HCT116 (cell line): ENCODE data around the gene CNTN4. TPM values are rescaled to one million over a fixed set of nuclear protein-coding genes. Genes with fewer than 3 reads are reported as not detected.

Source experiments
- ATAC-seq: fragments of 200-7000 bp; cut with Tn5 transposase; 2 replicates; pipeline ENCODE4 v1.9.1; 2020; ENCODE audit warnings: mild to moderate bottlenecking, moderate library complexity
- BruUV-seq: library from RNA; stranded (reverse); fragments of 400-500 nt; replicated peaks from 2 replicates; lab custom pipeline; 2021; lab: Mats Ljungman, UMichigan
- CTCF ChIA-PET: fragments of 300-600 bp; sonication (Branson Sonifier 250); formaldehyde crosslinking; loops from one replicate; lab custom pipeline; 2021; ENCODE audit warnings: antibody characterized with exemption; lab: Charles Lee
- POLR2A ChIA-PET: fragments of 300-600, 350-600 bp; sonication (Branson Sonifier 250); formaldehyde crosslinking; loops from one replicate; lab custom pipeline; 2021; ENCODE audit warnings: antibody characterized with exemption; lab: Charles Lee
- RAD21 ChIA-PET, 2 experiments: fragments of 300-600 bp; sonication (Branson Sonifier 250); formaldehyde crosslinking; loops; one replicate each; lab custom pipeline; 2023; ENCODE audit warnings: low total read pairs in 2 of 2; ENCODE audit not compliant: uncharacterized antibody in 2 of 2, unreplicated experiment in 2 of 2, low non-redundant PET in 1 of 2; lab: Charles Lee
- DNase-seq: peaks from one replicate; pipeline ENCODE4 v3.0.0-alpha.2; 2010; ENCODE audit warnings: low read depth, low spot score
- H2AFZ ChIP-seq: fragments of 200-600 bp; shearing (Covaris generic), sonication (generic); 2 replicates; pipeline ENCODE4 v1.6.1; 2017; ENCODE audit warnings: low read depth, mixed run types, mixed read lengths, antibody characterized with exemption, low read length; ENCODE audit not compliant: poor library complexity, severe bottlenecking
- H3K27ac ChIP-seq: 2 replicates; pipeline ENCODE4 v1.5.1; 2012; ENCODE audit warnings: low read depth, low read length
- H3K27me3 ChIP-seq: fragments of 200-600 bp; sonication (generic); 2 replicates; pipeline ENCODE4 v1.6.1; 2016; ENCODE audit warnings: mixed run types, low read length, mixed read lengths; ENCODE audit not compliant: insufficient read depth
- H3K36me3 ChIP-seq, 2 experiments: fragments of 200-500 bp in 1 of 2; fragments of 200-600 bp in 1 of 2; sonication (Bioruptor generic) in 1 of 2; sonication (generic) in 1 of 2; 2 replicates each; pipeline versions ENCODE4 v1.5.1 to v1.6.1; 2014 to 2016; ENCODE audit warnings: low read length in 2 of 2, inconsistent platforms in 1 of 2, mixed read lengths in 1 of 2, mixed run types in 1 of 2; ENCODE audit not compliant: insufficient read depth in 2 of 2, control insufficient read depth in 1 of 2
- H3K4me1 ChIP-seq, 2 experiments: fragments of 200-600 bp in 1 of 2; sonication (generic) in 1 of 2; 2 replicates each; pipeline versions ENCODE4 v1.5.1 to v1.6.1; 2012 to 2017; ENCODE audit warnings: low read length in 2 of 2, inconsistent platforms in 1 of 2, mild to moderate bottlenecking in 1 of 2, mixed read lengths in 1 of 2, mixed run types in 1 of 2, moderate library complexity in 1 of 2; ENCODE audit not compliant: insufficient read depth in 2 of 2, control insufficient read depth in 1 of 2
- H3K4me2 ChIP-seq: fragments of 200-600 bp; sonication (generic); 2 replicates; pipeline ENCODE4 v1.6.1; 2017; ENCODE audit warnings: mixed run types, low read length, mixed read lengths
- H3K4me3 ChIP-seq, 2 experiments: fragments of 200-600 bp in 1 of 2; sonication (generic) in 1 of 2; replicated peaks in 1 of 2; 2 replicates each; pipeline ENCODE4 v1.5.1; 2011 to 2016; ENCODE audit warnings: low read length in 2 of 2, control low read depth in 1 of 2, low read depth in 1 of 2, mild to moderate bottlenecking in 1 of 2, mixed read lengths in 1 of 2, mixed run types in 1 of 2
- H3K79me2 ChIP-seq: fragments of 200-600 bp; sonication (generic); 2 replicates; pipeline ENCODE4 v1.6.1; 2017; ENCODE audit warnings: mild to moderate bottlenecking, mixed run types, low read length, moderate library complexity, mixed read lengths; ENCODE audit not compliant: insufficient read depth
- H3K9ac ChIP-seq: fragments of 200-600 bp; sonication (generic); 2 replicates; pipeline ENCODE4 v1.6.1; 2016; ENCODE audit warnings: low read length, mixed read lengths
- H3K9me2 ChIP-seq: fragments of 200-600 bp; sonication (generic), shearing (Covaris generic); 2 replicates; pipeline ENCODE4 v1.6.1; 2017; ENCODE audit warnings: mixed run types, mild to moderate bottlenecking, moderate library complexity; ENCODE audit not compliant: insufficient read depth
- H3K9me3 ChIP-seq, 2 experiments: fragments of 200-500 bp in 1 of 2; fragments of 200-600 bp in 1 of 2; sonication (Bioruptor generic) in 1 of 2; sonication (generic) in 1 of 2; 2 replicates each; pipeline ENCODE4 v1.6.1; 2014 to 2017; ENCODE audit warnings: low read length in 2 of 2, mixed read lengths in 2 of 2, inconsistent platforms in 1 of 2, low read depth in 1 of 2, mild to moderate bottlenecking in 1 of 2, mixed run types in 1 of 2, moderate library complexity in 1 of 2; ENCODE audit not compliant: control insufficient read depth in 1 of 2, insufficient read depth in 1 of 2
- H4K20me1 ChIP-seq: fragments of 200-600 bp; sonication (generic), shearing (Covaris generic); 2 replicates; pipeline ENCODE4 v1.6.1; 2017; ENCODE audit warnings: mixed run types, mild to moderate bottlenecking, moderate library complexity; ENCODE audit not compliant: insufficient read depth
- CTCF ChIP-seq, 3 experiments: fragments of 200-600 bp in 1 of 3; sonication (generic) in 1 of 3; IDR thresholded peaks in 2 of 3; conservative IDR thresholded peaks in 1 of 3; 2 replicates each; pipeline ENCODE4 v1.5.1; 2012 to 2017; ENCODE audit warnings: low read depth in 2 of 3, low read length in 2 of 3, antibody characterized with exemption in 1 of 3, borderline replicate concordance in 1 of 3, control low read depth in 1 of 3, mild to moderate bottlenecking in 1 of 3, mixed read lengths in 1 of 3, mixed run types in 1 of 3, moderate library complexity in 1 of 3; ENCODE audit not compliant: insufficient read depth in 1 of 3
- EZH2 ChIP-seq: fragments of 200-600 bp; sonication (generic); IDR thresholded peaks from 2 replicates; pipeline ENCODE4 v1.6.1; 2017; ENCODE audit warnings: antibody characterized with exemption, mixed run types
- POLR2A ChIP-seq: IDR thresholded peaks from 2 replicates; pipeline ENCODE4 v1.7.0; 2011; ENCODE audit warnings: borderline replicate concordance; ENCODE audit not compliant: insufficient read depth, insufficient read length; ENCODE audit errors: extremely low read depth
- SIN3A ChIP-seq: IDR thresholded peaks from 2 replicates; pipeline ENCODE4 v1.6.1; 2012; ENCODE audit warnings: low read depth
- YY1 ChIP-seq: IDR thresholded peaks from 2 replicates; pipeline ENCODE4 v1.6.1; 2011; ENCODE audit warnings: low read length, low read depth, moderate library complexity, mild to moderate bottlenecking; ENCODE audit not compliant: insufficient replicate concordance; ENCODE audit errors: extremely low read depth
- ZBTB33 ChIP-seq: IDR thresholded peaks from 2 replicates; pipeline ENCODE4 v1.6.1; 2011; ENCODE audit warnings: mild to moderate bottlenecking, low read length, moderate library complexity; ENCODE audit not compliant: insufficient replicate concordance; ENCODE audit errors: extremely low read depth
- ZFX ChIP-seq: fragments of 450-650 bp; IDR thresholded peaks from 2 replicates; pipeline ENCODE4 v1.6.1; 2017
- intact Hi-C: fragments of 100-400 bp; cut with micrococcal nuclease; formaldehyde crosslinking; loops from 2 replicates; pipeline ENCODE4 v1.10.0; 2022
- total RNA-seq: library from RNA; stranded (reverse); gene quantifications from one replicate; pipeline ENCODE4 v1.2.1, GENCODE V29; 2021; ENCODE audit not compliant: unreplicated experiment
- TF ChIP-seq, protein P1 (sequence below): IDR thresholded peaks from 2 replicates; pipeline ENCODE4 v1.6.1; 2012; ENCODE audit warnings: low read depth

CNTN4 gene
- total RNA-seq, 1 experiment from 2014 or later = not detected

- POLR2A ChIA-PET = no interaction called here
- no TSS peak for BruUV-seq
- ATAC-seq (no peak), DNase-seq (no peak)
- TF ChIP-seq CTCF (IDR thresholded peaks at IDR 0.05 in 2 of 3, conservative IDR thresholded peaks at IDR 0.05 in 1 of 3; ENCODE audit: borderline replicate concordance in 1 of 3, insufficient read depth in 1 of 3, low read depth in 2 of 3, low read length in 2 of 3) (peak in 1 of 3 experiments; percentile 23; a peak in 1 of 6 replicates), ZFX (no peak)
- Histone ChIP-seq H3K9me3 (peaks cover 0 to 9% of the 10 kb centered on the region in 2 experiments; a peak in 2 of 4 replicates), H3K27me3 (no peaks in the 10 kb centered on the region), H3K4me1 (no peaks in the 10 kb centered on the region), H3K4me2 (no peak overlapping the region), H3K4me3 (no peak overlapping the region), H3K9ac (no peak overlapping the region), H2AFZ (no peak overlapping the region), H3K9me2 (no peaks in the 10 kb centered on the region), H3K27ac (no peak overlapping the region), H4K20me1 (no peaks in the 10 kb centered on the region), H3K79me2 (no peaks in the 10 kb centered on the region), H3K36me3 (no peaks in the 10 kb centered on the region)
- intact Hi-C loops = no loop called here
- RAD21 ChIA-PET = no interaction called here
- CTCF ChIA-PET = interaction anchor here (0.6 kb wide), 1 partner anchor 9 kb away, joined by 3 read pairs; no protein-coding TSS in a partner anchor
Measured at GRCh38 chr3:2921903-2922302, 823.2 kb downstream of the CNTN4 start.

GRCh38 chr3:2923390-2923789, 824.7 kb downstream of the CNTN4 start:
- no peaks in the 10 kb centered on the region for H3K79me2 ChIP-seq
- H3K9ac ChIP-seq = no peak overlapping the region
- peaks cover 0 to 4% of the 10 kb centered on the region in 2 experiments; a peak in 2 of 4 replicates for H3K9me3 ChIP-seq
- DNase-seq (no peak), ATAC-seq (no peak)
- TF ChIP-seq YY1 (no peak), EZH2 (no peak), ZBTB33 (no peak), POLR2A (no peak), SIN3A (no peak), CTCF (IDR thresholded peaks at IDR 0.05 in 2 of 3, conservative IDR thresholded peaks at IDR 0.05 in 1 of 3; ENCODE audit: borderline replicate concordance in 1 of 3, insufficient read depth in 1 of 3, low read depth in 2 of 3, low read length in 2 of 3) (no peak)
- TF ChIP-seq, protein P1, sequence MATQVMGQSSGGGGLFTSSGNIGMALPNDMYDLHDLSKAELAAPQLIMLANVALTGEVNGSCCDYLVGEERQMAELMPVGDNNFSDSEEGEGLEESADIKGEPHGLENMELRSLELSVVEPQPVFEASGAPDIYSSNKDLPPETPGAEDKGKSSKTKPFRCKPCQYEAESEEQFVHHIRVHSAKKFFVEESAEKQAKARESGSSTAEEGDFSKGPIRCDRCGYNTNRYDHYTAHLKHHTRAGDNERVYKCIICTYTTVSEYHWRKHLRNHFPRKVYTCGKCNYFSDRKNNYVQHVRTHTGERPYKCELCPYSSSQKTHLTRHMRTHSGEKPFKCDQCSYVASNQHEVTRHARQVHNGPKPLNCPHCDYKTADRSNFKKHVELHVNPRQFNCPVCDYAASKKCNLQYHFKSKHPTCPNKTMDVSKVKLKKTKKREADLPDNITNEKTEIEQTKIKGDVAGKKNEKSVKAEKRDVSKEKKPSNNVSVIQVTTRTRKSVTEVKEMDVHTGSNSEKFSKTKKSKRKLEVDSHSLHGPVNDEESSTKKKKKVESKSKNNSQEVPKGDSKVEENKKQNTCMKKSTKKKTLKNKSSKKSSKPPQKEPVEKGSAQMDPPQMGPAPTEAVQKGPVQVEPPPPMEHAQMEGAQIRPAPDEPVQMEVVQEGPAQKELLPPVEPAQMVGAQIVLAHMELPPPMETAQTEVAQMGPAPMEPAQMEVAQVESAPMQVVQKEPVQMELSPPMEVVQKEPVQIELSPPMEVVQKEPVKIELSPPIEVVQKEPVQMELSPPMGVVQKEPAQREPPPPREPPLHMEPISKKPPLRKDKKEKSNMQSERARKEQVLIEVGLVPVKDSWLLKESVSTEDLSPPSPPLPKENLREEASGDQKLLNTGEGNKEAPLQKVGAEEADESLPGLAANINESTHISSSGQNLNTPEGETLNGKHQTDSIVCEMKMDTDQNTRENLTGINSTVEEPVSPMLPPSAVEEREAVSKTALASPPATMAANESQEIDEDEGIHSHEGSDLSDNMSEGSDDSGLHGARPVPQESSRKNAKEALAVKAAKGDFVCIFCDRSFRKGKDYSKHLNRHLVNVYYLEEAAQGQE = no peak
- no peak overlapping the region for H3K4me3 ChIP-seq
- intact Hi-C loops = no loop called here
- H3K4me1 ChIP-seq = no peaks in the 10 kb centered on the region
- H3K9me2 ChIP-seq = no peaks in the 10 kb centered on the region
- ChIA-PET CTCF (no interaction called here), RAD21 (no interaction called here), POLR2A (no interaction called here)
- H2AFZ ChIP-seq = no peak overlapping the region
- no peak overlapping the region for H3K4me2 ChIP-seq
- H3K36me3 ChIP-seq = no peaks in the 10 kb centered on the region
- no peaks in the 10 kb centered on the region for H3K27me3 ChIP-seq
- no peaks in the 10 kb centered on the region for H4K20me1 ChIP-seq
- H3K27ac ChIP-seq = no peak overlapping the region
- BruUV-seq = no TSS peak
